ENCODE measurements around the gene OR1E2. TPM values are rescaled to one million over a fixed set of nuclear protein-coding genes. Genes with fewer than 3 reads are reported as not detected.

The OR1E2 gene
- total and polyA plus RNA-seq, 2 of the 13 experiments (the other 11 are each of a cell fraction or from before 2014, with no cell fraction given) = not detected

DNA sequence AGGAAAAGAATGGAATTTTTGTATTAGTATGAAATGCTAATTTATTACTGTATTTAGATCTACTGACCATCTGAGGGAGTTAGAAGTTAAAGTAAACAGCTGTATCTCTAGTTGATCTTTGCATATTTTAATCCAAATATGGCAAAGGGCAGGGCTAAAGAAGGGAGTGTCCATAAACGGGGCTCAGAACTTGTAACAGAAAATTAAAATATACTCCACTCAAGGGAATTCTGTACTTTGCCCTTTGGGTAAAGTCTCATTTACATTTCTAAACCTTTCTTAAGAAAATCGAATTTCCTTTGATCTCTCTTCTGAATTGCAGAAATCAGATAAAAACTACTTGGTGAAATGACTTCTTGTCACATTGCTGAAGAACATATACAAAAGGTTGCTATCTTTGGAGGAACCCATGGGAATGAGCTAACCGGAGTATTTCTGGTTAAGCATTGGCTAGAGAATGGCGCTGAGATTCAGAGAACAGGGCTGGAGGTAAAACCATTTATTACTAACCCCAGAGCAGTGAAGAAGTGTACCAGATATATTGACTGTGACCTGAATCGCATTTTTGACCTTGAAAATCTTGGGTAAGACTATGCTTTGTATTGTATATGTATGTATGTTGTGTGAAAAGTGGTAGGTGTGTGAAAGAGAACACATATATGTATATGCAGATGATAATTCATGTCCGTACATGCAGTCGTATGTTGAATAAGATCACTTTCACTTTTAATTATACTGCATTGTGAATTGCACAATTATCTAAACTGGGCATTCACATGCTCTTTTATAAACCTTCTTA is 42.4 kb upstream of the OR1E2 start, which contains the start of gene ASPA:
Gene ASPA (plus strand): TSS at position 186 of the 799 bp plus-strand sequence. CDS start 163 bp downstream, at position 349.
- ChIA-PET CTCF (ENCODE audit: low intra/inter-chr PET ratio, low total read pairs) (no interaction called here), POLR2A (no interaction called here)
- FAIRE-seq (no peak), DNase-seq (ENCODE audit: low spot score) (no peak), ATAC-seq (no peak)
- peak within 1 kb of the TSS; percentile 33; the same call in 1 of the 2 replicates for H3K4me2 ChIP-seq (ENCODE audit: low read depth, low read length)
- intact Hi-C loops (cut with micrococcal nuclease; ENCODE audit: unreplicated experiment) = no loop called here
- peak within 1 kb of the TSS; percentile 90 for H3K27ac ChIP-seq (ENCODE audit: extremely low read length, insufficient read depth, low read length)
- H3K79me2 ChIP-seq (ENCODE audit: insufficient read depth, low read length) = no peaks in the 10 kb centered on the region
- no peaks in the 10 kb centered on the region for H4K20me1 ChIP-seq (ENCODE audit: insufficient read depth, low read length)
- no peaks in the 10 kb centered on the region for H3K9me3 ChIP-seq (ENCODE audit: low read length)
- H2AFZ ChIP-seq (ENCODE audit: low read length) = peak within 1 kb of the TSS; percentile 92
- in situ Hi-C loops (cut with HindIII; ENCODE audit: extremely low pct_ligation_motif_present, low pct_unique_long_range_greater_than_20kb) = no loop called here
- peak within 1 kb of the TSS; percentile 56; the same call in 1 of the 2 replicates for H3K9ac ChIP-seq (ENCODE audit: insufficient read depth, low read depth, low read length)
- peaks cover 44% of the 10 kb centered on the region for H3K4me1 ChIP-seq (ENCODE audit: insufficient read depth, low read length)
- no TSS peak for BruUV-seq (replicated peaks)
- no peak within 1 kb of the TSS for H3K4me3 ChIP-seq (replicated peaks in 1 of 3; ENCODE audit: insufficient read depth in 1 of 3, low read depth in 2 of 3, low read length in 3 of 3)
- H3K36me3 ChIP-seq (replicated peaks in 1 of 2; ENCODE audit: control insufficient read depth in 1 of 2, insufficient read depth in 2 of 2, low read length in 2 of 2) = no peaks in the 10 kb centered on the region
- WGBS (ENCODE audit: low lambda C conversion rate) = 33% methylated on average over 7 of the region's 7 CpGs
- peaks cover 0 to 3% of the 10 kb centered on the region in 2 experiments; a peak in 1 of 5 replicates for H3K27me3 ChIP-seq (ENCODE audit: control insufficient read depth in 1 of 2, insufficient read depth in 2 of 2, low read length in 2 of 2)
- TF ChIP-seq NCOR1 (IDR thresholded peaks at IDR 0.05; ENCODE audit: borderline replicate concordance, low read length) (0 out of 2 replicates have a peak, but pooled peaks have one; percentile 32), NFYC (CRISPR knock-in tag; IDR thresholded peaks at IDR 0.05) (no peak), CEBPG (CRISPR knock-in tag; IDR thresholded peaks at IDR 0.05) (no peak), SRF (IDR thresholded peaks at IDR 0.05; ENCODE audit: low read depth, low read length) (peak; percentile 42; the same call in 1 of the 2 replicates), ZFYVE20 (CRISPR knock-in tag; IDR thresholded peaks at IDR 0.05; ENCODE audit: borderline replicate concordance, low read depth) (no peak)
- TF ChIP-seq, protein P1, sequence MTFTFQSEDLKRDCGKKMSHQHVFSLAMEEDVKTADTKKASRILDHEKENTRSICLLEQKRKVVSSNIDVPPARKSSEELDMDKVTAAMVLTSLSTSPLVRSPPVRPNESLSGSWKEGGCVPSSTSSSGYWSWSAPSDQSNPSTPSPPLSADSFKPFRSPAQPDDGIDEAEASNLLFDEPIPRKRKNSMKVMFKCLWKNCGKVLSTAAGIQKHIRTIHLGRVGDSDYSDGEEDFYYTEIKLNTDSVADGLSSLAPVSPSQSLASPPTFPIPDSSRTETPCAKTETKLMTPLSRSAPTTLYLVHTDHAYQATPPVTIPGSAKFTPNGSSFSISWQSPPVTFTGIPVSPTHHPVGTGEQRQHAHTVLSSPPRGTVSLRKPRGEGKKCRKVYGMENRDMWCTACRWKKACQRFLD (CRISPR knock-in tag; IDR thresholded peaks at IDR 0.05; ENCODE audit: borderline replicate concordance) = no peak
- TF ChIP-seq, protein P2, sequence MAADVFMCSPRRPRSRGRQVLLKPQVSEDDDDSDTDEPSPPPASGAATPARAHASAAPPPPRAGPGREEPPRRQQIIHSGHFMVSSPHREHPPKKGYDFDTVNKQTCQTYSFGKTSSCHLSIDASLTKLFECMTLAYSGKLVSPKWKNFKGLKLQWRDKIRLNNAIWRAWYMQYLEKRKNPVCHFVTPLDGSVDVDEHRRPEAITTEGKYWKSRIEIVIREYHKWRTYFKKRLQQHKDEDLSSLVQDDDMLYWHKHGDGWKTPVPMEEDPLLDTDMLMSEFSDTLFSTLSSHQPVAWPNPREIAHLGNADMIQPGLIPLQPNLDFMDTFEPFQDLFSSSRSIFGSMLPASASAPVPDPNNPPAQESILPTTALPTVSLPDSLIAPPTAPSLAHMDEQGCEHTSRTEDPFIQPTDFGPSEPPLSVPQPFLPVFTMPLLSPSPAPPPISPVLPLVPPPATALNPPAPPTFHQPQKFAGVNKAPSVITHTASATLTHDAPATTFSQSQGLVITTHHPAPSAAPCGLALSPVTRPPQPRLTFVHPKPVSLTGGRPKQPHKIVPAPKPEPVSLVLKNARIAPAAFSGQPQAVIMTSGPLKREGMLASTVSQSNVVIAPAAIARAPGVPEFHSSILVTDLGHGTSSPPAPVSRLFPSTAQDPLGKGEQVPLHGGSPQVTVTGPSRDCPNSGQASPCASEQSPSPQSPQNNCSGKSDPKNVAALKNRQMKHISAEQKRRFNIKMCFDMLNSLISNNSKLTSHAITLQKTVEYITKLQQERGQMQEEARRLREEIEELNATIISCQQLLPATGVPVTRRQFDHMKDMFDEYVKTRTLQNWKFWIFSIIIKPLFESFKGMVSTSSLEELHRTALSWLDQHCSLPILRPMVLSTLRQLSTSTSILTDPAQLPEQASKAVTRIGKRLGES (CRISPR knock-in tag; IDR thresholded peaks at IDR 0.05; ENCODE audit: borderline replicate concordance) = no peak
